ENCODE results near the gene CEP104.

Gene CEP104

GRCh38 chr1:3904006-3904842, 47.2 kb upstream of the CEP104 start:
- TF ChIP-seq ARNTL (CRISPR knock-in tag; IDR thresholded peaks at IDR 0.05; ENCODE audit: borderline replicate concordance, low read depth) (no peak), ZFP3 (CRISPR knock-in tag; IDR thresholded peaks at IDR 0.05) (no peak), TSHZ2 (CRISPR knock-in tag; IDR thresholded peaks at IDR 0.05) (no peak), BACH2 (CRISPR knock-in tag; IDR thresholded peaks at IDR 0.05; ENCODE audit: borderline replicate concordance) (no peak), GLIS3 (CRISPR knock-in tag; IDR thresholded peaks at IDR 0.05) (no peak), TCF4 (CRISPR knock-in tag; IDR thresholded peaks at IDR 0.05; ENCODE audit: borderline replicate concordance) (no peak), ZFP30 (CRISPR knock-in tag; IDR thresholded peaks at IDR 0.05) (no peak), ZNF70 (CRISPR knock-in tag; IDR thresholded peaks at IDR 0.05) (no peak), CSDC2 (CRISPR knock-in tag; IDR thresholded peaks at IDR 0.05) (no peak), ZNF565 (CRISPR knock-in tag; conservative IDR thresholded peaks at IDR 0.05; ENCODE audit: low read depth) (no peak), PATZ1 (CRISPR knock-in tag; IDR thresholded peaks at IDR 0.05; ENCODE audit: borderline replicate concordance) (no peak), CSRNP3 (CRISPR knock-in tag; IDR thresholded peaks at IDR 0.05) (no peak), ESRRG (CRISPR knock-in tag; IDR thresholded peaks at IDR 0.05) (no peak), PPARA (CRISPR knock-in tag; IDR thresholded peaks at IDR 0.05; ENCODE audit: borderline replicate concordance) (no peak), OSR1 (CRISPR knock-in tag; IDR thresholded peaks at IDR 0.05) (no peak), SNAI2 (CRISPR knock-in tag; IDR thresholded peaks at IDR 0.05) (no peak)
- no peak for ATAC-seq

- no peak for TF ChIP-seq ZNF565 (CRISPR knock-in tag; conservative IDR thresholded peaks at IDR 0.05; ENCODE audit: low read depth)
- no peak for TF ChIP-seq OSR1 (CRISPR knock-in tag; IDR thresholded peaks at IDR 0.05)
- no peak for TF ChIP-seq SNAI2 (CRISPR knock-in tag; IDR thresholded peaks at IDR 0.05)
- no peak for TF ChIP-seq GLIS3 (CRISPR knock-in tag; IDR thresholded peaks at IDR 0.05)
- no peak for TF ChIP-seq PPARA (CRISPR knock-in tag; IDR thresholded peaks at IDR 0.05; ENCODE audit: borderline replicate concordance)
- no peak for TF ChIP-seq ISL1 (CRISPR knock-in tag; IDR thresholded peaks at IDR 0.05)
- no peak for TF ChIP-seq CSDC2 (CRISPR knock-in tag; IDR thresholded peaks at IDR 0.05)
- no peak for TF ChIP-seq ZC3H10 (CRISPR knock-in tag; IDR thresholded peaks at IDR 0.05)
- TF ChIP-seq ESRRG (CRISPR knock-in tag; IDR thresholded peaks at IDR 0.05), result no peak
- no peak for TF ChIP-seq PATZ1 (CRISPR knock-in tag; IDR thresholded peaks at IDR 0.05; ENCODE audit: borderline replicate concordance)
- no peak for TF ChIP-seq CREB5 (CRISPR knock-in tag; IDR thresholded peaks at IDR 0.05; ENCODE audit: low read depth)
- no peak for TF ChIP-seq ZFP30 (CRISPR knock-in tag; IDR thresholded peaks at IDR 0.05)
- no peak for TF ChIP-seq CSRNP3 (CRISPR knock-in tag; IDR thresholded peaks at IDR 0.05)
- no peak for ATAC-seq
These were observed 46.4 kb upstream of the CEP104 start for GRCh38 chr1:3903141-3904005.
